Stimulated activated CD4-positive, alpha-beta T cell treated with anti-CD3 and anti-CD28 coated beads, TNF-alpha, amount 100 ng/mL, for 24 hours (primary cell): ENCODE data around the gene EML1.

Experiments
- DNase-seq, 3 experiments: peaks; one replicate each; pipeline ENCODE4 v3.0.0-alpha.2; 2020; ENCODE audit warnings: low read depth in 3 of 3

The EML1 gene

GRCh38 chr14:99872786-99873440 lies 79.7 kb downstream of the EML1 start:
- no peak for DNase-seq

GRCh38 chr14:99873653-99874052 lies 80.4 kb downstream of the EML1 start:
- no peak for DNase-seq

GRCh38 chr14:99874306-99874705 lies 81.1 kb downstream of the EML1 start:
- no peak for DNase-seq

- DNase-seq = no peak
Observed at GRCh38 chr14:99875421-99875820, 82.2 kb downstream of the EML1 start.

- DNase-seq = no peak
Observed at GRCh38 chr14:99875836-99876235, 82.6 kb downstream of the EML1 start.

GRCh38 chr14:99876406-99876805 lies 83.2 kb downstream of the EML1 start:
- no peak for DNase-seq

GRCh38 chr14:99878563-99878962 lies 85.3 kb downstream of the EML1 start:
- DNase-seq = no peak

- DNase-seq = no peak
Observed at GRCh38 chr14:99879401-99880295, 86.4 kb downstream of the EML1 start.

GRCh38 chr14:99880651-99881420 lies 87.6 kb downstream of the EML1 start:
- no peak for DNase-seq

- no peak for DNase-seq
Observed at GRCh38 chr14:99883866-99884650, 90.8 kb downstream of the EML1 start.

- peak in 1 of 3 experiments; percentile 16 for DNase-seq
Observed at GRCh38 chr14:99884834-99885648, 91.8 kb downstream of the EML1 start.

GRCh38 chr14:99885649-99885958 lies 92.4 kb downstream of the EML1 start:
- DNase-seq = no peak

GRCh38 chr14:99887407-99887806 lies 94.2 kb downstream of the EML1 start:
- no peak for DNase-seq

- no peak for DNase-seq
Observed at GRCh38 chr14:99888149-99888548, 94.9 kb downstream of the EML1 start.

- no peak for DNase-seq
Observed at GRCh38 chr14:99889268-99889667, 96.1 kb downstream of the EML1 start.

GRCh38 chr14:99891266-99891665 lies 98.1 kb downstream of the EML1 start:
- DNase-seq = no peak

GRCh38 chr14:99891900-99892299 lies 98.7 kb downstream of the EML1 start:
- no peak for DNase-seq

- no peak for DNase-seq
Observed at GRCh38 chr14:99892406-99892805, 99.2 kb downstream of the EML1 start.

- DNase-seq = no peak
Observed at GRCh38 chr14:99896361-99896760, 103.1 kb downstream of the EML1 start.

- no peak for DNase-seq
Observed at GRCh38 chr14:99899578-99900178, 106.5 kb downstream of the EML1 start.
